Thyroid gland (tissue), 4 donors: ENCODE data around the gene GPC6.

ENCODE experiments used
- POLR2A ChIP-seq, 2 donors: fragments of 450-650 bp; IDR thresholded peaks; one replicate each; pipeline ENCODE4 v1.6.1; 2017; ENCODE audit warnings: antibody characterized with exemption in 2 of 2, mild to moderate bottlenecking in 2 of 2, moderate library complexity in 1 of 2
- TF ChIP-seq, protein P1 (sequence below), 6 experiments: fragments of 200-600 bp in 3 of 6; fragments of 450-650 bp in 3 of 6; sonication (generic) in 3 of 6; IDR thresholded peaks; one replicate each; pipeline ENCODE4 v1.5.1; 2016 to 2019; ENCODE audit warnings: antibody characterized with exemption in 6 of 6, mild to moderate bottlenecking in 2 of 6, inconsistent platforms in 1 of 6, moderate library complexity in 1 of 6

DNA sequence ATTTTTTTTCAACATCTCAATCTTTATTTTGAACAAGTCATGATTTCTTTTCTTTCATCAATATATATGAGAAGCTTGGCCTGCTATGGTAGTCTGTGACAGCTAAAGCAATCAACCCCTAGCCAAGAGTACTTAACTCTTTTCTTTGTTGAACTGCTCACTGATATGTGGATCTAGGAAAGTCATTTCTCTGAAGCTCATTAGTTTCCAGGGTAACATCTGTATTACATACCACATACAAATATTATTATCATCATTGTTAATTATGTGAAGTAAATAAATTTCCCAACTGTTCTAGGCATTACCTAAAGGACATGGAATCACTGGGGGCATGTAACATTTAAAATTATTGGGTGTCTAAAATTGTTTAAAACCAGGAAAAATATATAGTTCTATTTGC is 985.6 kb downstream of the GPC6 start:
- TF ChIP-seq, protein P1, sequence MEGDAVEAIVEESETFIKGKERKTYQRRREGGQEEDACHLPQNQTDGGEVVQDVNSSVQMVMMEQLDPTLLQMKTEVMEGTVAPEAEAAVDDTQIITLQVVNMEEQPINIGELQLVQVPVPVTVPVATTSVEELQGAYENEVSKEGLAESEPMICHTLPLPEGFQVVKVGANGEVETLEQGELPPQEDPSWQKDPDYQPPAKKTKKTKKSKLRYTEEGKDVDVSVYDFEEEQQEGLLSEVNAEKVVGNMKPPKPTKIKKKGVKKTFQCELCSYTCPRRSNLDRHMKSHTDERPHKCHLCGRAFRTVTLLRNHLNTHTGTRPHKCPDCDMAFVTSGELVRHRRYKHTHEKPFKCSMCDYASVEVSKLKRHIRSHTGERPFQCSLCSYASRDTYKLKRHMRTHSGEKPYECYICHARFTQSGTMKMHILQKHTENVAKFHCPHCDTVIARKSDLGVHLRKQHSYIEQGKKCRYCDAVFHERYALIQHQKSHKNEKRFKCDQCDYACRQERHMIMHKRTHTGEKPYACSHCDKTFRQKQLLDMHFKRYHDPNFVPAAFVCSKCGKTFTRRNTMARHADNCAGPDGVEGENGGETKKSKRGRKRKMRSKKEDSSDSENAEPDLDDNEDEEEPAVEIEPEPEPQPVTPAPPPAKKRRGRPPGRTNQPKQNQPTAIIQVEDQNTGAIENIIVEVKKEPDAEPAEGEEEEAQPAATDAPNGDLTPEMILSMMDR (IDR thresholded peaks at IDR 0.05), result no peak
- TF ChIP-seq POLR2A (IDR thresholded peaks at IDR 0.05), result no peak
